Smooth muscle cell (in vitro differentiated cells): ENCODE measurements around the gene RTN3. TPM values are rescaled to one million over a fixed set of nuclear protein-coding genes. Genes with fewer than 3 reads are reported as not detected.
"Not testable (repeated sequence)": the region's sequence is repeated elsewhere in the genome, so short reads cannot be mapped to it uniquely, and the experiment has no call there.

Source experiments
- DNase-seq: peaks from one replicate; lab custom pipeline; 2025; ENCODE audit not compliant: unreplicated experiment; lab: John Stamatoyannopoulos, UW
- H2AFZ ChIP-seq: fragments of 200-600 bp; sonication (generic); 2 replicates; pipeline ENCODE4 v1.6.0; 2016; ENCODE audit warnings: antibody characterized with exemption, low read depth, mild to moderate bottlenecking
- H3F3A ChIP-seq: fragments of 200-600 bp; sonication (generic); 2 replicates; pipeline ENCODE4 v1.6.0; 2017; ENCODE audit warnings: antibody characterized with exemption, low read depth
- H3K27ac ChIP-seq: fragments of 200-600 bp; sonication (generic); 2 replicates; pipeline ENCODE4 v1.5.1; 2016; ENCODE audit warnings: low read depth, mild to moderate bottlenecking
- H3K27me3 ChIP-seq: fragments of 200-600 bp; sonication (generic); 2 replicates; pipeline ENCODE4 v1.6.1; 2016; ENCODE audit warnings: low read depth, mild to moderate bottlenecking
- H3K36me3 ChIP-seq: fragments of 200-600 bp; sonication (generic); 2 replicates; pipeline ENCODE4 v1.5.1; 2016; ENCODE audit warnings: low read depth
- H3K4me1 ChIP-seq: fragments of 200-600 bp; sonication (generic); 2 replicates; pipeline ENCODE4 v1.5.1; 2016; ENCODE audit warnings: low read depth
- H3K4me2 ChIP-seq: fragments of 200-600 bp; sonication (generic); 2 replicates; pipeline ENCODE4 v1.6.0; 2016; ENCODE audit warnings: mild to moderate bottlenecking
- H3K4me3 ChIP-seq: fragments of 200-600 bp; sonication (generic); 2 replicates; pipeline ENCODE4 v1.5.1; 2016; ENCODE audit warnings: mild to moderate bottlenecking
- H3K79me2 ChIP-seq: fragments of 200-600 bp; sonication (generic); 2 replicates; pipeline ENCODE4 v1.6.0; 2016; ENCODE audit warnings: low read depth, mild to moderate bottlenecking
- H3K9ac ChIP-seq: fragments of 200-600 bp; sonication (generic); 2 replicates; pipeline ENCODE4 v1.6.0; 2016; ENCODE audit warnings: low read depth
- H3K9me3 ChIP-seq: fragments of 200-600 bp; sonication (generic); replicated peaks from 2 replicates; pipeline ENCODE4 v1.5.1; 2016; ENCODE audit warnings: low read depth
- H4K20me1 ChIP-seq: fragments of 200-600 bp; sonication (generic); 2 replicates; pipeline ENCODE4 v1.6.0; 2016; ENCODE audit warnings: low read depth
- CTCF ChIP-seq: fragments of 200-600 bp; sonication (generic); IDR thresholded peaks from 2 replicates; pipeline ENCODE4 v1.5.1; 2017; ENCODE audit warnings: borderline replicate concordance, mild to moderate bottlenecking, antibody characterized with exemption; ENCODE audit not compliant: insufficient read depth, poor library complexity, severe bottlenecking
- WGBS: methylation state at CpG from one replicate; pipeline ENCODE4 v1.1.7; 2016; ENCODE audit warnings: low lambda C conversion rate; 5-methylcytosine and 5-hydroxymethylcytosine counted together
- polyA plus RNA-seq: library from polyadenylated mRNA; unstranded; fragments of >200 nt; fragmentation: Nextera tagmentation; extraction: Ambion mirVana; gene quantifications from 2 replicates; pipeline ENCODE4 v1.2.1, GENCODE V29; 2016
- total RNA-seq: library from RNA; depleted of rRNA; stranded (reverse); fragments of >200 nt; gene quantifications from 2 replicates; pipeline ENCODE4 v1.2.3, GENCODE V29; 2014

Gene RTN3
- total RNA-seq (59.5 and 64.9 TPM in 2 replicates), polyA plus RNA-seq (43.5 and 50.9 TPM in 2 replicates)

DNA sequence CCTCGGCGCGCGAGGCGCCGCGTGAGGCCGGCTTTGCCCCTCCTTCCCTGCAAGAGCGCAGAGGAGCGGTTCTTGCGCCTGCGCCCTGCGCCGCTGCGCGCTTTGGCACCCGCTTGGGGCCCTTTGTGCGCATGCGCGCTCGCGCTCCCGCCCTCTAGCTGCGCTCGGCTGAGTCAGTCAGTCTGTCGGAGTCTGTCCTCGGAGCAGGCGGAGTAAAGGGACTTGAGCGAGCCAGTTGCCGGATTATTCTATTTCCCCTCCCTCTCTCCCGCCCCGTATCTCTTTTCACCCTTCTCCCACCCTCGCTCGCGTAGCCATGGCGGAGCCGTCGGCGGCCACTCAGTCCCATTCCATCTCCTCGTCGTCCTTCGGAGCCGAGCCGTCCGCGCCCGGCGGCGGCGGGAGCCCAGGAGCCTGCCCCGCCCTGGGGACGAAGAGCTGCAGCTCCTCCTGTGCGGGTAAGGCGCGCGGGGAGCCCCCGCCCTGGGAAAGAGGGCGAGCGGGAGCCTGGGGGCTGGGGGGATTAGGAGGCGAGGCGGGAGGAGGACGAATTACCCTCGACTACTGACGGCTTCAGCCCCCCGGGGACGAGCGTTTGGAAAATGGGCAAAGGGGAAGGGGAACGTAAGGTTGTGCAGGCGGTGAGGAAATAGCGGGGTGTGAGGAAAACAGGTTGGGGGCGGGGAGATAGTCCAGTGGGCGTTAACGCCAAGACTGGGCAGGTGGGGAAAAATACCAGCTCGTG is at the start of gene RTN3:
Gene RTN3 (plus strand): TSS at position 180 of the 745 bp plus-strand sequence. CDS start 137 bp downstream, at position 317.
- no peak for TF ChIP-seq CTCF
- H2AFZ ChIP-seq = peak within 1 kb of the TSS; percentile 86
- peaks cover 39% of the 10 kb centered on the region for H3K79me2 ChIP-seq
- H3K27ac ChIP-seq = peak within 1 kb of the TSS; percentile 63
- peak within 1 kb of the TSS; percentile 94 for H3K4me2 ChIP-seq
- peak; percentile 95 for DNase-seq
- peak within 1 kb of the TSS; percentile 68 for H3K4me3 ChIP-seq
- no peaks in the 10 kb centered on the region for H3K36me3 ChIP-seq
- H4K20me1 ChIP-seq = peaks cover 2% of the 10 kb centered on the region
- peak within 1 kb of the TSS; percentile 62 for H3K9ac ChIP-seq
- no peaks in the 10 kb centered on the region for H3K27me3 ChIP-seq
- H3K9me3 ChIP-seq = no peaks in the 10 kb centered on the region
- H3K4me1 ChIP-seq = peaks cover 15% of the 10 kb centered on the region
- H3F3A ChIP-seq = peaks cover 11% of the 10 kb centered on the region
- 2% methylated on average over 41 of the region's 74 CpGs for WGBS

DNA sequence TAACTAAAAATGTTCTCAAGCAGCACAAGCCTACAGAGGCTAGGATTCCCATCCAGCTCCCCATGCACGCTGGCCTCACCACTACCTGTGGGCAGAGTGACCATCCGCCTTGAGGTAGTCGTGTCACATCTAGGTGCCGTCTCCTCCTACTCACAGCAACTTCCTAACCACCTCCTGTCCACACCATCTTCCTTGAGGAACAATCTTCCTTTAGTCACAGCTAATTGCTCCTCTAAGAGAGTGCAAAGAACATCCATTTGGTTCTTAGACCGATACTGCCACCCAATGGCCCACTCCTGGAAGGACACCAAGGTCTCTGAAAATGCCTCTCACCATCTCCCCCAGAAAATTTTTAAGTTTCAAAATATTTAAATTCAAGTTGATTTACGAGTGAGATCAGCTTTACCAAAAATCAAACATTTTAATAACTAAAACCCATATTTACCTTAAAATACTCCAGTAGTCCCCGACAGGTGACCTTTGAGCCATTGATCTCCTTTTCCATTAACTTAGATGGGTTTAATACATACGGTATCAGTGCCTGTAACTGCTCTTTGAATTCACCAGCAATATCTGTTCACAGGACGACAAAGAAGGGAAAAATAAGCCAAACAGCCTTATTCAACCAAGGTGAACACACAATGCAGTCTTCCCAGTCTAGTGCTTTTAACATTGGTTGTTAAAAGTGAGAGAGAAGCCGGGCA is 45.4 kb upstream of the RTN3 start:
- no peak overlapping the region for H3K4me2 ChIP-seq
- H3K4me1 ChIP-seq = no peaks in the 10 kb centered on the region
- H3K27me3 ChIP-seq = no peaks in the 10 kb centered on the region
- H3K36me3 ChIP-seq = no peaks in the 10 kb centered on the region
- no peaks in the 10 kb centered on the region for H3K9me3 ChIP-seq
- no peaks in the 10 kb centered on the region for H3K79me2 ChIP-seq
- H3F3A ChIP-seq = peaks cover 4% of the 10 kb centered on the region
- H2AFZ ChIP-seq = no peak overlapping the region
- peak; percentile 78 for TF ChIP-seq CTCF
- DNase-seq = no peak
- peaks cover 4% of the 10 kb centered on the region for H4K20me1 ChIP-seq
- H3K27ac ChIP-seq = no peak overlapping the region
- H3K9ac ChIP-seq = no peak overlapping the region
- 56% methylated on average over 10 of the region's 10 CpGs for WGBS
- no peak overlapping the region for H3K4me3 ChIP-seq

DNA sequence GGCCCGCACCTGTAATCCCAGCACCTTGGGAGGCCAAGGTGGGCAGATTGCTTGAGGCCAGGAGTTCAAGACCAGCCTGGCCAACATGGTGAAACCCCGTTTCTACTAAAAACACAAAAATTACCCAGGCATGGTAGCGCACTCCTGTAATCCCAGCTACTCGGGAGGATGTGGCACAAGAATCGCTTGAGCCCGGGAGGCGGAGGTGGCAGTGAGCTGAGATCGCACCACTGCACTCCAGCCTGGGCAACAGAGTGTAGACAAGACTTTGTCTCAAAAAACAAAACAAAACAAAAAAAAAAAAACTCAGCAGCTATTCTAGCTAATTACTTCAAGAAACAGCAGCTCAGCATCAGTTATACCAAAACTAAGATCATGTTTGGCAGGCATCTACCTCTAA is 42.9 kb upstream of the RTN3 start:
- not testable (repeated sequence) for H3K4me3 ChIP-seq, H3K9me3 ChIP-seq, H3K79me2 ChIP-seq, H2AFZ ChIP-seq, H3K4me1 ChIP-seq, H3K9ac ChIP-seq, H3K36me3 ChIP-seq, H3K4me2 ChIP-seq, H3K27me3 ChIP-seq, H3K27ac ChIP-seq, H3F3A ChIP-seq, H4K20me1 ChIP-seq, DNase-seq
- 97% methylated on average over 8 of the region's 8 CpGs for WGBS

- H3K4me3 ChIP-seq = no peak overlapping the region
- no peak overlapping the region for H3K9ac ChIP-seq
- WGBS = 81% methylated on average over 3 of the region's 3 CpGs
- peaks cover 4% of the 10 kb centered on the region for H4K20me1 ChIP-seq
- no peak for DNase-seq
- H3K9me3 ChIP-seq = no peaks in the 10 kb centered on the region
- H3K4me2 ChIP-seq = no peak overlapping the region
- H3K27ac ChIP-seq = no peak overlapping the region
- H3K27me3 ChIP-seq = no peaks in the 10 kb centered on the region
- TF ChIP-seq CTCF = peak; percentile 51
- H3K79me2 ChIP-seq = no peaks in the 10 kb centered on the region
- peaks cover 4% of the 10 kb centered on the region for H3F3A ChIP-seq
- peaks cover 13% of the 10 kb centered on the region for H3K36me3 ChIP-seq
- H2AFZ ChIP-seq = no peak overlapping the region
- H3K4me1 ChIP-seq = no peaks in the 10 kb centered on the region
Observed at GRCh38 chr11:63639199-63639832, 42.0 kb upstream of the RTN3 start.
